Measurements from ENCODE around the gene FPGS.
"Not testable (repeated sequence)": the region's sequence is repeated elsewhere in the genome, so short reads cannot be mapped to it uniquely, and the experiment has no call there.

FPGS gene

DNA sequence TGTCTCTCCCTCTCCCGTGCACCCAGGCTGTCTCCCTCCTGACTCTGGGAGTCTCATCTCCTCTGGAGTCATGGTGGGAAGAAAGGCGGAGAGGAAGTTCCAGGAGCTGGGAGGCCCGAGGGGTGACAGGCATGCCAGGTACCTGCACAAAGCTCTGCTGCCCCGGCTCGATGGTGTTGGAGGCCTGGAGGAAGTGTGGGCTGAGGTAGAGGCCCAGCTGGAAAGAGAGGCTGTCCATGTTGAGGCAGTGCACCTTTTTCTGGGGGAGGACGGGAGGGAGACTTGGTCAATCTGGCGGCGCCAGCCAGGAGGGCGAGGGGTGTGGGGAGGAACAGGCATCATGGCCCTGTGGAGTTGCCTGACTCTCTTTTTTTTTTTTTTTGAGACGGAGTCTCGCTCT is 15.9 kb downstream of the FPGS start:
- H3K27ac ChIP-seq (ENCODE audit: low read depth, low read length) = no peak overlapping the region
- H3K4me3 ChIP-seq (ENCODE audit: low read depth in 1 of 2, low read length in 2 of 2) = no peak overlapping the region
- H3K9ac ChIP-seq (ENCODE audit: low read length) = no peak overlapping the region
- H3K27me3 ChIP-seq (ENCODE audit: control insufficient read depth in 1 of 2, insufficient read depth in 2 of 2, low read length in 2 of 2) = no peaks in the 10 kb centered on the region
- H3K4me1 ChIP-seq (ENCODE audit: insufficient read depth, low read length) = no peaks in the 10 kb centered on the region
- peaks cover 36% of the 10 kb centered on the region for H3K36me3 ChIP-seq (ENCODE audit: insufficient read depth, low read length)
- H3K9me3 ChIP-seq (ENCODE audit: low read length) = no peaks in the 10 kb centered on the region

- Histone ChIP-seq H3K4me1 (ENCODE audit: insufficient read depth, low read length) (peaks cover 5% of the 10 kb centered on the region), H3K4me3 (ENCODE audit: low read depth in 1 of 2, low read length in 2 of 2) (no peak overlapping the region), H3K36me3 (ENCODE audit: insufficient read depth, low read length) (peaks cover 12% of the 10 kb centered on the region), H3K27ac (ENCODE audit: low read depth, low read length) (no peak overlapping the region), H3K9me3 (ENCODE audit: low read length) (no peaks in the 10 kb centered on the region), H3K9ac (ENCODE audit: low read length) (no peak overlapping the region), H3K27me3 (ENCODE audit: control insufficient read depth in 1 of 2, insufficient read depth in 2 of 2, low read length in 2 of 2) (no peaks in the 10 kb centered on the region)
Observed at GRCh38 chr9:127822108-127822507, 19.4 kb downstream of the FPGS start.

DNA sequence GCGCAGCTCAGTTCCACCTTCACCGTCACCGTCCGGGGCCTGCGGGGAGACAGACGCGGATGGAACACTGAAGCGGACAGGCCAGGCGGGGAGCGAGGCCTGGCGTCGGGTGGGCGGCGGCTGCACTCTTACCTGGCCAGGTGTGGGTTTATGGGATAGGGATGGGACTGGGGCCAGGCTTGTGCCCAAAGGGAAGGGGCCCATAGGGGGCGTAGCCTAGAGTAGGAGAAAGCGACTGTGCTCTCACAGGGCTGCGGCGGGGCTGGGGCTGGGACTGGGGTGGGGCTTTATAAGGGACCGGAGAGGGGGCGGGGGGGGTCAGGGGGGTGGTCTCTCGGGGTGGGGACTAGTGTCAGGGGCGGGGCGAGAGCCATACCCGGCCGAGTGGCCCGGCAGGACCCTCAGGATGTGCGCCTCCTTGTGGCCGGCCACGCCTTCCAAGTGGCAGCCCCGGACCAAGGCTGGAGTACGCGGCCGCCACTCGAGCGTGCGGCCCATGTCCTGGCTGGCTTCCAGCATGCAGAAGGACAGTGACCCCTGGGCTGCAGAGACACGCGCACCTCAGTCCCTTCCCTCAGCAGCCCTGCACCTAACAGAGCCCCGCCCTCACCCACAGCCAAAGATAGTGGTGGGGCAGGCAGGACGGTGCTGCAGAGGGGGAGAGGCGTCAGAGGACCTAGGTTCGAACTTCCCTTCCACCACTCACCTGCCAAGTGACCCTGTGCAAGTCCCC is 22.8 kb downstream of the FPGS start:
- no peak overlapping the region for H3K9ac ChIP-seq (ENCODE audit: low read length)
- H3K36me3 ChIP-seq (ENCODE audit: insufficient read depth, low read length) = no peaks in the 10 kb centered on the region
- H3K9me3 ChIP-seq (ENCODE audit: low read length) = no peaks in the 10 kb centered on the region
- H3K27me3 ChIP-seq (ENCODE audit: control insufficient read depth in 1 of 2, insufficient read depth in 2 of 2, low read length in 2 of 2) = peaks cover 0 to 7% of the 10 kb centered on the region in 2 donors
- no peak overlapping the region for H3K27ac ChIP-seq (ENCODE audit: low read depth, low read length)
- H3K4me1 ChIP-seq (ENCODE audit: insufficient read depth, low read length) = peaks cover 18% of the 10 kb centered on the region
- no peak overlapping the region for H3K4me3 ChIP-seq (ENCODE audit: low read depth in 1 of 2, low read length in 2 of 2)

- no peak overlapping the region for H3K27ac ChIP-seq (ENCODE audit: low read depth, low read length)
- H3K9me3 ChIP-seq (ENCODE audit: low read length) = no peaks in the 10 kb centered on the region
- peaks cover 18% of the 10 kb centered on the region for H3K4me1 ChIP-seq (ENCODE audit: insufficient read depth, low read length)
- no peak overlapping the region for H3K4me3 ChIP-seq (ENCODE audit: low read depth in 1 of 2, low read length in 2 of 2)
- peaks cover 0 to 7% of the 10 kb centered on the region in 2 donors for H3K27me3 ChIP-seq (ENCODE audit: control insufficient read depth in 1 of 2, insufficient read depth in 2 of 2, low read length in 2 of 2)
- no peaks in the 10 kb centered on the region for H3K36me3 ChIP-seq (ENCODE audit: insufficient read depth, low read length)
- H3K9ac ChIP-seq (ENCODE audit: low read length) = no peak overlapping the region
Observed at GRCh38 chr9:127826253-127826913, 23.7 kb downstream of the FPGS start.

GRCh38 chr9:127828262-127829031 is 25.8 kb downstream of the FPGS start:
- H3K27ac ChIP-seq (ENCODE audit: low read depth, low read length) = peak overlapping the region; percentile 51
- peaks cover 18% of the 10 kb centered on the region for H3K4me1 ChIP-seq (ENCODE audit: insufficient read depth, low read length)

GRCh38 chr9:127829205-127829906 is 26.7 kb downstream of the FPGS start:
- peaks cover 18% of the 10 kb centered on the region for H3K4me1 ChIP-seq (ENCODE audit: insufficient read depth, low read length)
- peaks cover 0 to 7% of the 10 kb centered on the region in 2 donors for H3K27me3 ChIP-seq (ENCODE audit: control insufficient read depth in 1 of 2, insufficient read depth in 2 of 2, low read length in 2 of 2)
- H3K9me3 ChIP-seq (ENCODE audit: low read length) = no peaks in the 10 kb centered on the region
- H3K9ac ChIP-seq (ENCODE audit: low read length) = no peak overlapping the region
- no peaks in the 10 kb centered on the region for H3K36me3 ChIP-seq (ENCODE audit: insufficient read depth, low read length)
- H3K4me3 ChIP-seq (ENCODE audit: low read depth in 1 of 2, low read length in 2 of 2) = no peak overlapping the region
- H3K27ac ChIP-seq (ENCODE audit: low read depth, low read length) = no peak overlapping the region

More at GRCh38 chr9:127828262-127829031, 25.8 kb downstream of the FPGS start:
- Histone ChIP-seq H3K9ac (ENCODE audit: low read length) (no peak overlapping the region), H3K4me3 (ENCODE audit: low read depth in 1 of 2, low read length in 2 of 2) (peak overlapping the region in 1 of 2 donors; percentile 44), H3K9me3 (ENCODE audit: low read length) (no peaks in the 10 kb centered on the region), H3K27me3 (ENCODE audit: control insufficient read depth in 1 of 2, insufficient read depth in 2 of 2, low read length in 2 of 2) (peaks cover 0 to 7% of the 10 kb centered on the region in 2 donors), H3K36me3 (ENCODE audit: insufficient read depth, low read length) (no peaks in the 10 kb centered on the region)

- Histone ChIP-seq H3K4me3 (ENCODE audit: low read depth in 1 of 2, low read length in 2 of 2) (no peak overlapping the region), H3K27ac (ENCODE audit: low read depth, low read length) (no peak overlapping the region), H3K9me3 (ENCODE audit: low read length) (no peaks in the 10 kb centered on the region), H3K4me1 (ENCODE audit: insufficient read depth, low read length) (peaks cover 26% of the 10 kb centered on the region), H3K9ac (ENCODE audit: low read length) (no peak overlapping the region), H3K36me3 (ENCODE audit: insufficient read depth, low read length) (no peaks in the 10 kb centered on the region), H3K27me3 (ENCODE audit: control insufficient read depth in 1 of 2, insufficient read depth in 2 of 2, low read length in 2 of 2) (peaks cover 0 to 7% of the 10 kb centered on the region in 2 donors)
Observed at GRCh38 chr9:127832248-127832647, 29.6 kb downstream of the FPGS start.

- H3K27me3 ChIP-seq (ENCODE audit: control insufficient read depth in 1 of 2, insufficient read depth in 2 of 2, low read length in 2 of 2) = no peaks in the 10 kb centered on the region
- peaks cover 35% of the 10 kb centered on the region for H3K4me1 ChIP-seq (ENCODE audit: insufficient read depth, low read length)
- no peak overlapping the region for H3K27ac ChIP-seq (ENCODE audit: low read depth, low read length)
- H3K36me3 ChIP-seq (ENCODE audit: insufficient read depth, low read length) = no peaks in the 10 kb centered on the region
- H3K9me3 ChIP-seq (ENCODE audit: low read length) = no peaks in the 10 kb centered on the region
- H3K9ac ChIP-seq (ENCODE audit: low read length) = no peak overlapping the region
- no peak overlapping the region for H3K4me3 ChIP-seq (ENCODE audit: low read depth in 1 of 2, low read length in 2 of 2)
Observed at GRCh38 chr9:127833555-127833954, 30.9 kb downstream of the FPGS start.

DNA sequence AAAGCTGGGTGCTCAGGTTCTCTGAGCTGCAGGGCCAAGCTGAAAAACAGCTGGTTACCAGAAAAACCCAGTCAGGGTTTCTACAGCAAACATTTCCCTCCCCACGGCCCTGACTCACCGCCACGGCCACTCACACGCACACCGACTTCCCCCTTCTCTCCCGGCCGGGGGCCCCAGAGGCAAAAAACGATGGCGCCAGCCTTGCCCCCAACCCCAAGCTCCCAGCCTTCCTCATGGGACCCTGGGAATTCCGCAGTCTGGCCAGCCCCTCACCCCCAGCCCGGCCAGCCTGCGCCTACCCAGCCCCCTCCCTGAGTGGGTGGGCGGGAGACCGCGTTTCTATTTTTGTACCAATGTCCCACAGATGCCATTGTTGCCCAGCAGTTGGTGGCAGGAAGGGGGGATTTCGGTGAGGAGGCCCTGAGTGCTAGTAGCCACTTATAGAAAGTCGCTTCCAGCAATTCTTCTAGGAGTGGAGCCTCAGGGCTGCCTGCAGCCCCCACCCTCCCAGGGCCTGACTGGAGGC is 33.4 kb downstream of the FPGS start:
- Histone ChIP-seq H3K27me3 (ENCODE audit: control insufficient read depth in 1 of 2, insufficient read depth in 2 of 2, low read length in 2 of 2) (no peaks in the 10 kb centered on the region), H3K4me3 (ENCODE audit: low read depth in 1 of 2, low read length in 2 of 2) (peak overlapping the region in 1 of 2 donors; percentile 38), H3K4me1 (ENCODE audit: insufficient read depth, low read length) (peaks cover 23% of the 10 kb centered on the region), H3K27ac (ENCODE audit: low read depth, low read length) (peak overlapping the region; percentile 67), H3K36me3 (ENCODE audit: insufficient read depth, low read length) (no peaks in the 10 kb centered on the region), H3K9ac (ENCODE audit: low read length) (no peak overlapping the region), H3K9me3 (ENCODE audit: low read length) (no peaks in the 10 kb centered on the region)

DNA sequence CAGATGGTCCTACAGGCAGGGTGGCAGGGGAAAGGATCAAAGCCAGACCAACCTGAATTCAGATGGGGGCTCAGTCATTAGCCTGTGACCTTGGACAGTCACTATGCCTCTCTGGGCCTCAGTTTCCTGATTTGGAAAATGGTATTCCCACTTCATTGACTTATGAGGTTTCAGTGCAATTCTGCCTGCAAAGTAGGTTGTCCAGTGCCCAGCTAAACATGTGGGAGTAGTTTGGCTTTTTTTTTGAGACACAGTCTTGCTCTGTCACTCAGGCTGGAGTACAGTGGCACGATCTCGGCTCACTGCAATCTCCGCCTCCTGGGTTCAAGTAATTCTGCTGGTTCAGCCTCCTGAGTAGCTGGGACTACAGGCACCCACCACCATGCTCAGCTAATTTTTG is 33.9 kb downstream of the FPGS start:
- H3K27me3 ChIP-seq (ENCODE audit: control insufficient read depth in 1 of 2, insufficient read depth in 2 of 2, low read length in 2 of 2); H3K36me3 ChIP-seq (ENCODE audit: insufficient read depth, low read length); H3K9me3 ChIP-seq (ENCODE audit: low read length): not testable (repeated sequence)
- H3K4me1 ChIP-seq (ENCODE audit: insufficient read depth, low read length) = peaks cover 23% of the 10 kb centered on the region
- peak overlapping the region; percentile 33 for H3K9ac ChIP-seq (ENCODE audit: low read length)
- H3K4me3 ChIP-seq (ENCODE audit: low read depth in 1 of 2, low read length in 2 of 2) = peak overlapping the region in 1 of 2 donors; percentile 18
- peak overlapping the region; percentile 67 for H3K27ac ChIP-seq (ENCODE audit: low read depth, low read length)

GRCh38 chr9:127837346-127837745 is 34.7 kb downstream of the FPGS start:
- Histone ChIP-seq H3K4me3 (ENCODE audit: low read depth in 1 of 2, low read length in 2 of 2) (no peak overlapping the region), H3K9me3 (ENCODE audit: low read length) (no peaks in the 10 kb centered on the region), H3K36me3 (ENCODE audit: insufficient read depth, low read length) (no peaks in the 10 kb centered on the region), H3K9ac (ENCODE audit: low read length) (peak overlapping the region; percentile 33), H3K27me3 (ENCODE audit: control insufficient read depth in 1 of 2, insufficient read depth in 2 of 2, low read length in 2 of 2) (no peaks in the 10 kb centered on the region), H3K4me1 (ENCODE audit: insufficient read depth, low read length) (peaks cover 23% of the 10 kb centered on the region), H3K27ac (ENCODE audit: low read depth, low read length) (peak overlapping the region; percentile 63)
